Embryonic facial prominence (tissue), 1 donor: Measurements from ENCODE around the gene CNTNAP1.

Experiments used
- DNase-seq: peaks from one replicate; pipeline ENCODE4 v3.0.0-alpha.2; 2016; ENCODE audit errors: extremely low spot score

CNTNAP1 gene

GRCh38 chr17:42670789-42671657 lies 11.3 kb upstream of the CNTNAP1 start:
- DNase-seq: no peak

- DNase-seq: no peak
These were observed 10.3 kb upstream of the CNTNAP1 start for GRCh38 chr17:42672038-42672437.

DNA sequence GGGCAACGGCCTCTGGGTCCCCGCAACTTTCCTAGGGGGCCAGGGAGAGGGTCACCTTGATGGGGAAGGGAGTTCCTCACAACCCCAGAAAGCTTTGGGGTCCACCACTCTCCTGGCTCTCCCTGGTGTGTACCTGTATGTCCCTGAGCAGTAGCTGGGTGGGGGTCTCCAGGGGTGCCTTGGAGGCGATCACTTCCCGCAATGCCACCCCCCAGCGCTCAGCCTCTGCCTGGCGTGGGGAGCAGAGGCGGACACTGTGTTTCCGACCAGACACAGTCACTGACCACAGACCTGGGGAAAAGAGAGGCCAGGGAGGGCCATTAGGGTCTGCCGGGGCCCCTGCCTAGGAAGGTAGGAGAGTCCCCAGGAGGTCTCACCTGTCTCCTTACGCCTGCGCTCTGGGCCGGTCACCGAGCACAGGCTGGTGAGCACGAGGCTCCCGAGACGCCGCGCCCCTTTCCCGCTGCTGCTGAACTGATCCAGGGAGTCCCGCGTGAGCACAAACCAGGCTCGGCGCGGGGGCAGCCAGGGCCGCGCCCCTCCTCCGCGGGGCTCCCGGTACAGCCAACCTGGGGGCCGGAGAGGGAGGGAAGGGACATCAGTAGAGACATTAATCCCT lies 9.0 kb upstream of the CNTNAP1 start:
- DNase-seq: no peak

DNA sequence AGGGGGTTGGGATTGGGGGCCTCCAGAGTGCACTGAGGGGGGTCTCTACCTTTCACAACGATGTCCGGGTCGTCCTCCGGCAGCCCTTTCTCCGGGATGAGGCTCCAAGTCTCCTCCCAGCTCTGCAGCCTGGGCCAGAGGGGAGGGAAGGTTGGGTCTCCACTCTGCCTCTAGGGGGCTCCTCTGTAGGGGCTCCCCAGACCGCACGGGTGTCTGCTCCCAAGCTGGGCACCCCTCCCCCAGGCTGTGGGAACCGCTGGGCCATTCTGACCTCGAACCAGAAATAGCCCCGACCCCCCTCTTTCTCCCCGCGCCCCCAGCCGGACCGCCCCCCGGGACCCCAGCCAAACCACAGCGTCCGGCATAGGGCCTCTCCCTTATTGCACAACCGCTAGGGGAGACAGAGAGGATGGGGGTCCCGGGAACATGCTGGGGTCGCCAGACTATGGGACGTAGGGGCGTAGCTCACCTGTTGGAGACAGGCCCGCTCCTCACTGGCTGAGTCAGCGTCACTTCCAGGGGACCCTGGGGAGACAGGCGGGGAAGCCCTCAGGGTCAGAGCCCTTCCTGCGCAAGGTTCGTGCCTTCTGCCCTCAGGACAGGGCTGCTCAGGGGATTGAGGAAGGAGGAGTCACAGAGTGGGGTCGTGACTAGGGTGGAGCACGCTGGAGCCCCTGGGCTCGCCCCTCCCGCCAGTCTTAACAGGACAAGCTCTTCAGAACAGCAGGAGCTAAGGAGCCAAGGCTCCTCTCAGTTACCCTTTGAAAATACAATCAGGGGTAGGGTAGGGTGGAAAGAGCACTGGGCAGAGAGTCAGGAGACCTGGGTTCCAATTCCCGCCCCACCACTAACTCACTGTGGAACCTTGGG lies 8.2 kb upstream of the CNTNAP1 start:
- DNase-seq: no peak

DNA sequence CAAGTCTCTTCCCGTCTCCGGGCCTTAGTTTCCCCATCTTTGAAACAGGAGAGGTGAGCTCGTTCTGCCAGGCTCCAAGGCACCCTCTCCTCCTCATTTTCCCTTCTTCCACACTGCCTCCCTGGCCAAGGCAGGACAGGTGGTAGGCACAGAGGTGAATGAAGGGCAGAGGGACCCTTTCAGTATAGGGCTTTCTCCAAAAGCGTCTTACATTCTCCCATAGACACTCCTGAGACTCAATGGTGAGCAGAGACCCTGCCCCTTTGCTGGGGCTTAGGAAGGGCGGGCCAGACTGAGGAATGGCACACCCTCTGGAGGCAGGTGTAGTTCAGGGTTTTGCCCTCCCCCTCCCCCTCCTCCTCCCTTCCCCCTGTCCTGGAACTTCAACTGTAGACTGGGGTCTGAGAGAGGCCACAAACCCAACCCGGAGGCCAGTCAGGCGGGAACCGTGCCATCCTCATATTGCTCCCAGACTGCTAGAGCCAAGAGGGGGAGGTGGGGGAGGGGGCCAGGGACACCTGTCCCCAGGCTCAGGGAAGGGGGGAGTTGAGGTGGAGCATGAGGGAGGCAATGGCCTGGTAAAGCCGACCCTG lies 7.5 kb upstream of the CNTNAP1 start:
- no peak for DNase-seq

GRCh38 chr17:42675348-42675964 lies 6.9 kb upstream of the CNTNAP1 start:
- no peak for DNase-seq

- DNase-seq: no peak
These were observed 6.3 kb upstream of the CNTNAP1 start for GRCh38 chr17:42675965-42676423.

DNA sequence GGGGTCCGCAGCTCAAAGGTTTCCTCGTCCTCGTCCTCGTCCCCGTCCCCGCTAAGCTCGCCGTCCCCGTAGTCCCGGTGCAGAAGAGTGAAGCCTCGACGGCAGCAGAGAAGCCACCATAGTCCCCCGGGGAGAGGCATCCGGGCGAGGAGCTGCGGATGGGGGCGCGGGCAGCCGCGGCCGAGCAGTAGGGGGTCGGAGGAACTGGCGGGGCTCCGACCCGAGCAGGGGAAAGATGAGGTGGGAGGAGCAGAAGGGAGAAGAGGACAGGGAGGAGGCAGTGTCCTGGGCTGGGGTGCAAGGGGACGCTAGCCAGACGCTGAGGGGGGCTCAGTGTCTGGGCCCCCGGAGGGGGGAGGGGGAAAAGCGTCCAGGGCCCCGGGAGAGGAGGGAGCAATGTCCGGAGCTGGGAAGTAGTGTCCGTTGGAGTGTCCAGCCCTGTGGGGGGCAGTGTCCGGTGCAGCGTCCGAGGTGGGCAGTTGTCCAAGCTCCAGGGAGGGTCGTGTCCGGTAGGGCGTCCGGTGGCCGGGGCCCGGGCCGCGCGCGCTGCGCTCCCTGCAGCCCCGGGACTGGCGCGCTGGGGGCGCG lies 5.8 kb upstream of the CNTNAP1 start, which contains the start of gene PLEKHH3:
TSS of gene PLEKHH3 (minus strand) at position 571 of the 588 bp plus-strand sequence. CDS start at position 140, 431 bp downstream.
- DNase-seq: no peak

DNA sequence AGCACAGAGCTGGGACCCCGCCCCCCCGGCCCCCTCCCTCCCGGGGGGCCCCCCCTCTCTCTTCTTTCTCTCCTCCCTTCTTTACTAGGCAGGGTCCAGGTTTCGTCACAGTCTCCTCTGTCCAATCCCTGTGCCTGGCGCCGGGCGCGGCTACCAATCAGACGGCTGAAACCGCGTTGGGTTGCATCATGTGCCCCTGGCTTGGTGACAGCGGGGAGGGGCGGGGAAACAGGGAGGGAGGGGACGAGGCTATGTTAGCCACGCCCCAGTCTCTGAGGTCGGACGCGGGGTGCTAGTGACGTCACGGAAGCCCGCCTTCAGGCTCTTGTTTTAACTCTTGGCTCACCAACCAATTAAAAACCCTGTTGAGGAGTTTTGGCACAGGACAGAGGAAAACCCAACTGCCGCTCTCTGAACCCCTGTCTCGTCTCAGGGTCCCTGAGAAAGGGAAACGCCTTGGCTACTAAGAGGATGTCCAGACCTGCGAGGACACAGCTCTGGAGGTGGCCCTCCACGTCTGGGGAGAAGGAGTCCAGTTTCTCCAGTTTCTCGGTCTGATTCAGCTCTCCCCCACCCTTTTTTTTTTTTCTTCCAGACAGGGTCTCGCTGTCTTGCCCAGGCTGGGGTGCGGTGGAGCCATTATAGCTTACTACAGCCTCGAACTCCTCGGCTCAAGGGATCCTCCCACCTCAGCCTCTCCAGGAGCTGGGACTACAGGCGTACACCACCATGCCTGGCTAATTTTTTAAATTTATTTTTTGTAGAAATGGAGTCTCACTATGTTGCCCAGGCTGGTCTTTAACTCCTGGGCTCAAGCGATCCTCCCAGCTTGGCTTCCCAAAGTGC lies 5.1 kb upstream of the CNTNAP1 start:
- peak; percentile 100 for DNase-seq

- DNase-seq: peak; percentile 60
These were observed 4.2 kb upstream of the CNTNAP1 start for GRCh38 chr17:42677921-42678781.

- DNase-seq: peak; percentile 58
These were observed 3.3 kb upstream of the CNTNAP1 start for GRCh38 chr17:42678951-42679491.

DNA sequence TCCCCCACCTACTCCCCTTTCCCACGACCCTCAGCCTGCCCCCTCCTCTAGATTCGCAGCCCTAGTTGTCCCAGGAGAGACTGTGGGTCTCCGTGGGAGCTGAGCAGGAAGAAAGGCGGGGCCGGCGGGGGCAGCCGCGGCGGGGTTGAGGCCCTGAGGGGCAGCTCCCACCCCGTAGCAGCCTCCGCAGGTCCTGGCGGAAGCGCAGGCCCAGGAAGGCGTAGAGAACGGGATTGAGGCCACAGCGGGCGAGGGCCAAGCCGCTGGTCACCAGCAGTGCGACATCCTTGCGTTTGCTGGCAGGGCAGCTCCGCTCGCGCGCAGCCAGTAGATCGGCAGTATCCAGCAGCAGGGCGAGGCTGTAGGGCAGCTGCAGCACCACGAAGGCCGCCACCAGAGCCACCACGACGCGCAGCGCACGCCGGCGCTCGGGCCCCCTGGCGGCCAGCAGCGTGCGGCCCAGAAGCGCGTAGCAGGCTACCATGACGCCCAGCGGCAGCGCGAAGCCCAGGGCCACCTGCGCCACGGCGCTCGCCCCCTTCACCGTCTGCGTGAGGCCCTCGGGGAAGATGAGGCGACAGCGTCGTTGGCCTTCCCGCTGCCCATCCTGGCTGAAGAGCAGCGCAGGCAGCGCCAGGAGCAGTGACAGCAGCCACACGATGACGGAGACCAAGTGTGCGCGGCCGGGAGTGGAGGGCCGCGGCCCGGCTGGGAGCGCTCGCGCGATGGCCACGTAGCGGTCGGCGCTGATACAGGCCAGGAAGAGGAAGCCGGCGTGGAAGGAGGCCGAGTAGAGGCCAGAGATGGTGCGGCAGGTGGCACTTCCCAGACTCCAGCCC lies 2.6 kb upstream of the CNTNAP1 start:
- DNase-seq: no peak

GRCh38 chr17:42680331-42680808 lies 2.0 kb upstream of the CNTNAP1 start:
- no peak for DNase-seq

DNA sequence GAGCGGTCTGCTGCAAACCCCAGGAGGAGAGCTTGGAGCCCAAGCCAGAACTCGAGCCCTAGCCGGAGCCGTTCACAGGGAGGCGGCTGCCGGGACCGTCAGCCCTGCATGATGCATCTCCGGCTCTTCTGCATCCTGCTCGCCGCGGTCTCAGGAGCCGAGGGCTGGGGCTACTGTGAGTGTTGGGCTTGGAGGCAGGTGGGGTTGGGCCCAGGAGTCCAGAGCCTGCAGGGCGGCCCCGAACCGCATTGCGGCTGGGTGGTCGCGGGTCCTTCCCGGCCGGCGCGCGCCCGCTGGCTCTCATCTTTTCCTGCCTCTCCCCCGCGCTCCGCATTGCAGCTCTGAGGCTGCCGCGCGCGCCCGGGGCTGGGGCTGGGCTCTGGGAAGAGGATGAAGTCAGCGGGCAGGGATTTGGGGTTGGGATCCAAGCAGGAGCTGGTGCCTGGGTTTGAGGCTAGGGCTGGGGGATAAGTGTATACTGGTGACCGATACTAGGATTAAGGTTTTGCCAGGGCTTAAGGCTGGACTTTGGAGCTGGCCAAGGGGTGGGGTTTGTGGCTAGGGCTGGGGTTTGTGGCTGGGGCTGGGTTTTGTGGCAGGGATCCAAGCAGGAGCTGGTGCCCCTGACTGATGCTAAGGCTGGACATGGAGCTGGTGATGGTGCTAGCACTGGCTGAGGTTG lies 532 bp downstream of the CNTNAP1 start:
- no peak for DNase-seq

- no peak for DNase-seq
These were observed 1.2 kb downstream of the CNTNAP1 start for GRCh38 chr17:42683407-42684034.

DNA sequence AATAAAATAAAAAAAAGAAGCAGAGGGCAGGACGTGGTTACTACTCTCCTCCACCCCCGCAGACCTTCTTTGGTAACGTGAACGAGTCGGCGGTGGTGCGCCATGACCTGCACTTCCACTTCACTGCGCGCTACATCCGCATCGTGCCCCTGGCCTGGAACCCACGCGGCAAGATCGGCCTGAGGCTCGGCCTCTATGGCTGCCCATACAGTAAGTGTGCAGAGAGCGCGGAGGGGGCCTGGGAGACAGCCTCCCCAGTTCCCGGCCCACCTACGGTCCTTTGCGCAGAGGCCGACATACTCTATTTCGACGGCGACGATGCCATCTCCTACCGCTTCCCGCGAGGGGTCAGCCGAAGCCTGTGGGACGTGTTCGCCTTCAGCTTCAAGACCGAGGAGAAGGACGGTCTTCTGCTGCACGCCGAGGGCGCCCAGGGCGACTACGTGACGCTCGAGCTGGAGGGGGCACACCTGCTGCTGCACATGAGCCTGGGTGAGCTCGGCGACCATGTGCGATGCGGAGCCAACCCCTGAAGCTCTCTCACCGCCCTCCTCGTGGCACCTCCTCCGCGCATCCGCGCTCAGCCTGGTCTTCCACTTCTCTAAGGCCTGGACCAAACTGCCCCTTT lies 2.7 kb downstream of the CNTNAP1 start:
- DNase-seq: no peak
